GM10266 (cell line): ENCODE data around the gene PRSS8.

Source experiments
- DNase-seq: peaks from one replicate; pipeline ENCODE4 v3.0.0; 2012; ENCODE audit errors: extremely low spot score
- TF ChIP-seq, protein P1 (sequence below): IDR thresholded peaks from 2 replicates; pipeline ENCODE4 v1.5.1; 2012; ENCODE audit warnings: mild to moderate bottlenecking, low read depth; ENCODE audit not compliant: control insufficient read depth, insufficient read depth; ENCODE audit errors: missing control alignments

Gene PRSS8

DNA sequence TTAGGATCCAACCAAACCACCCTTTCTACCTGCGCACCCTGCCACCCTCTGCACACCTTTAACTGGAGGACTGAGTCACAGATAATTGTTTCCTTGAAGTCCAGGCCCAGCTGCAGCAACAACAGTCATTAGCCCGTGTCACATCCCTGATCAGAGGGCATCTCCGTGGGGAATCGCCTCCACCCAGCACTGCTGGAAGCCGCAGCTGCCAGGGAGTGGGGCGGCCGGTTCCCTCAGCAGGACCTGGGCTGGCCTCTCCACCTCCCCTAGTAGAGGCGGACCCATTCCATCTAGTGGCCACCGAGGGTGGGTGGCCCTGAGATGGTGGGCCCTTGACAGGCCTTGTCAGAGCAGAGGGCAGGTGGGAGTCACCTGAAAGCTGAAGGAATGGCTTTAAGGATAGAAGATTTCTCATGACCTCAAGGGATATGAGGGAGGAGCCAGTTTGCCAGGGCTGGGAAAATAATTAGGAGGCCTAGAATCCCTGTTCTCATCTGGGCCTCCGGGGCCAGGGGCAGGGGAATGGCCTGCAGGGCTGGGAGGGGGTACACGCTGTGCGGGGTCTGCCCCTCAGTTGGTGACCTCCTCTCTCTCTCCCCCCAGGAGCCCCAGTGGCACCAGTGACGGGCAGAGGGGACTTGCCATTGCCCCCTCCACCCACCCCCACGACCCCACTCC lies 53.0 kb downstream of the PRSS8 start:
- TF ChIP-seq, protein P1, sequence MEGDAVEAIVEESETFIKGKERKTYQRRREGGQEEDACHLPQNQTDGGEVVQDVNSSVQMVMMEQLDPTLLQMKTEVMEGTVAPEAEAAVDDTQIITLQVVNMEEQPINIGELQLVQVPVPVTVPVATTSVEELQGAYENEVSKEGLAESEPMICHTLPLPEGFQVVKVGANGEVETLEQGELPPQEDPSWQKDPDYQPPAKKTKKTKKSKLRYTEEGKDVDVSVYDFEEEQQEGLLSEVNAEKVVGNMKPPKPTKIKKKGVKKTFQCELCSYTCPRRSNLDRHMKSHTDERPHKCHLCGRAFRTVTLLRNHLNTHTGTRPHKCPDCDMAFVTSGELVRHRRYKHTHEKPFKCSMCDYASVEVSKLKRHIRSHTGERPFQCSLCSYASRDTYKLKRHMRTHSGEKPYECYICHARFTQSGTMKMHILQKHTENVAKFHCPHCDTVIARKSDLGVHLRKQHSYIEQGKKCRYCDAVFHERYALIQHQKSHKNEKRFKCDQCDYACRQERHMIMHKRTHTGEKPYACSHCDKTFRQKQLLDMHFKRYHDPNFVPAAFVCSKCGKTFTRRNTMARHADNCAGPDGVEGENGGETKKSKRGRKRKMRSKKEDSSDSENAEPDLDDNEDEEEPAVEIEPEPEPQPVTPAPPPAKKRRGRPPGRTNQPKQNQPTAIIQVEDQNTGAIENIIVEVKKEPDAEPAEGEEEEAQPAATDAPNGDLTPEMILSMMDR: no peak
- DNase-seq: no peak
